ENCODE data around the gene CAPN14.
A peak's percentile ranks its signal among the peaks of the same experiment; 100 is the strongest.

CAPN14 gene

GRCh38 chr2:31241625-31242270 is 24.4 kb upstream of the CAPN14 start:
- no peak for DNase-seq (ENCODE audit: low read depth, low spot score)

DNA sequence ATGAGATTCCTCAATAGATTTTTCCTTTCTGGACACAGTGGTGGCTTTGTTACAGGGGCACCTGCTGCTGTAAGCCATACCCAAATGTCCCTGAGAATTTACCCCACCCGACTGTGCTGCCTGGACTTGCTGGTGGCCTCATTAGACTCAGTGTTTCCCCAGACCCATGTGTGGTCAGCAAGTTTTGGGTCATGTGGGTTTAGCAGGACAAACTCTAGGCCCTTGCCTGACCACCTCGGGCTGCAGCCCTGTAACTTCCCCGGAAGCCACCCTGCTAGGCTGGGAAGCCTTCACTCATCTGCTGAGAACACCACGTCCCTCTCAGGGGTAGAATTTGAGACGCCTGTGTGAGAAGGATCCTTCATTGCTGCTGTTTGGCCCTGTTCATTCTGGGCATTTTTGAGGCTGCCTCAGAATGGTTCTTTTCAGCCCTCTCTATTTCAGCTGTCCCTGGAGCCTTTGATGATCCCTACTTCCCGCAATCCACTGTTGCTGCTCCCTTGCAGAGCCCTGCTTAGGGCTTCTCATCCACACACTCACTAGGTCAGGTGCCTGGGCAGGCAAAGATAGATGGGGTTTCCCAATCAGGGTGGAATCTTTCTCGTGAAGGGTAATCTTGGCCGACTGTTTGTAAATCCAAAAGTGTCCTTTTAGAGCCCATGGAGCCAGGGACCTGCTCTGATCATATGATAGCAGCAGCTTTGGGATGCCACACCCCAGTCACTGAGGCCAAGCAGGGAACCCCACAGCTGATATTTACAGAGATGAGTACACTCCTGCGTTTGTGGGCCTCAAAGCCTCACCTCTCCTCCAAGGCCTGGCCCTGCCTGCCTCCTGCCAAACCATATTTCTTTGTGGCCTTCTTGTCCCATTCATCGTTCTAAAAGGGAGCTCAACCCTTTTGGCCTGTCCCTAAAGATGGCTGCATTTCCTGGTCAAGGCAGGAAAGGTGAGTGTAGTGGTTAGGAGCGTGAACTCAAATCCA is 23.4 kb upstream of the CAPN14 start:
- DNase-seq (ENCODE audit: low read depth, low spot score), result no peak

DNA sequence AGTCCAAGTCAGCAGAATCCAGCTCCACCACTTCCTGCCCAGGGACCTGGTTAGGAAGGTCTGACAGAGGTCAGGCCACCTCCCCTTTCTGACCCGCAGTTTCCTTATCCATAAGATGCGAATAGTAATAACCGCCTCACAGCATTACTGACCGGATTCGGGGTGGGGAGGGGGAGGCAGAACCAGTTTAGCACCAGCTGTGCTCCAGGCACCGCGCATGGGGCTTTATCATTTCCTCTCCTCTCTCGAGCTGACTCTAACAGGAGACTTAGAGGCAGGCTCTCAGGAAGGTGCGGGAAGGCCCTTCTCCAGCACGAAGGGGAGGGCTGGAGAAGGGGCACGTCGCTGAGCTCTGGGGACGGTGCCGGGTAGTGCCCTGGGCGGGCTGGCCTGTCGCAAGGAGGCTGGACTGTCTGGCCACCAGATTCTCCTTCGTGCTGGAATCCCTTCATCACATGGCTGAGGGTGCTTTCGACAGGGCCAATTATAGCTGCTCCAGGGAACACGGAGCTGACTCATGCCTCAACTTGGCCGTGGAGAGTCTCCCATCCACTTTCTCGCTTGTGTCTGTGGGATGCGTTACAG is 22.4 kb upstream of the CAPN14 start:
- no peak for DNase-seq (ENCODE audit: low read depth, low spot score)

- no peak for DNase-seq (ENCODE audit: low read depth, low spot score)
Measured at GRCh38 chr2:31238906-31239592, 21.7 kb upstream of the CAPN14 start.

- no peak for DNase-seq (ENCODE audit: low read depth, low spot score)
Measured at GRCh38 chr2:31238126-31238905, 21.0 kb upstream of the CAPN14 start.

DNA sequence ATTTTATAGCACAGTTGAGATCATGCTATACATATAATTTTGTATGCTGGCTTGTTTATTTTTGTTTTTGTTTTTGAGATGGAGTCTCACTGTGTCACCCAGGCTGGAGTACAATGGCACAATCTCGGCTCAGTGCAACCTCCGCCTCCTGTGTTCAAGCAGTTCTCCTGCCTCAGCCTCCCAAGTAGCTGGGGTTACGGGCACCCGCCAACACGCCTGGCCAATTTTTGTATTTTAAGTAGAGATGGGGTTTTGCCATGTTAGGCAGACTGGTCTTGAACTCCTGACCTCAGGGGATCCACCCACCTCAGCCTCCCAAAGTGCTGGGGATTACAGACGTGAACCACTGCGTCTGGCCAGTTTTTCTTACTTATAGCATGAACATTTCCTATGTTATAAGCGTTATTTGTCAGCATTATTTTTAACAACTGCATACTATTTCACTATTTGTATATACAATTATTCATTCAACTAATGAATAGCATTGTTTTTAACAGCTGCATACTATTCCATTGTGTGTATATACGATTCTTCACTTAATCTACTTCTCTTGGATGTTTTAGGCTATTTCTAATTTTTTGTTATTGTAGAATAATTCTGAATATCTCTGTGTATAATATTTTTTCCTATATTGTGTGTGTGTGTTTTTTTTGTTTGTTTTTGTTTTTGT is 20.2 kb upstream of the CAPN14 start:
- no peak for DNase-seq (ENCODE audit: low read depth, low spot score)

DNA sequence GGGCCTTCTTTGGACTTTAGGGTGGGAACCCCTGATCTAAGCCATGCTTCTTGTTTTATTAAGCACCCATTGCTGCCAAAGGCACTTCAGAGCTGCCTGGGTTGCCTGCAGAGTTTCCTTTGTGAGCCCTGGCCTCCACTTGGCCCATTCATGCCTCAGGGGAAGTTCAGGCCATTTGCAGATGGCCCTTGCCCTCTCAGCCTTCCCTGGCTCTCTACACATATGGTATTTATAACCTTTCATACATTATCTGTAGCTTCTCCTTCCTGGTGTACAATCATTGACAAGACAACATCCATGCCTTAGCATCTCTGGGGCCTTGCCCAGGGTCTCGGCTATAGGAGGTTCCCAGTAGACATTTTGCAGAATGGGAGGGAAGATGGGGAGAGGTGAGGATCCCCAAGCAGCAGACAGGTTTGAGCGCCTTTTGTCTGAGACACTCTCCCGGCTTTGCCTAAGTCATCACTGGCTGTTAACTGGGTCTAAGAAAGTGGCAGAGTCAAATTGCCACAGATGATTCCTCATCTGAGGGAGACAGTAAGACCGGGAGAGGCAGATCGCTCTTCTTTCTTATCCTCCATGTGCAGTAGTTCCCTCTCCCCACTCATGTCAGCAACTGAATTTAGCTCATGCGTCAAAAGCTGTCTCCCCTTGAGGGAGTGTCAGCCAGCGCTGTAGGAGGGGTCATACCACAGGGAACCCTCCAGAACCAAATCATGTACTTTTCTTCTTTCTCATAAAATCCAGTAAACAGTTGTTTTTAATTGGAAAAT is 19.3 kb upstream of the CAPN14 start:
- no peak for DNase-seq (ENCODE audit: low read depth, low spot score)

GRCh38 chr2:31235504-31235902 is 18.2 kb upstream of the CAPN14 start:
- DNase-seq (ENCODE audit: low read depth, low spot score), result peak; percentile 38

DNA sequence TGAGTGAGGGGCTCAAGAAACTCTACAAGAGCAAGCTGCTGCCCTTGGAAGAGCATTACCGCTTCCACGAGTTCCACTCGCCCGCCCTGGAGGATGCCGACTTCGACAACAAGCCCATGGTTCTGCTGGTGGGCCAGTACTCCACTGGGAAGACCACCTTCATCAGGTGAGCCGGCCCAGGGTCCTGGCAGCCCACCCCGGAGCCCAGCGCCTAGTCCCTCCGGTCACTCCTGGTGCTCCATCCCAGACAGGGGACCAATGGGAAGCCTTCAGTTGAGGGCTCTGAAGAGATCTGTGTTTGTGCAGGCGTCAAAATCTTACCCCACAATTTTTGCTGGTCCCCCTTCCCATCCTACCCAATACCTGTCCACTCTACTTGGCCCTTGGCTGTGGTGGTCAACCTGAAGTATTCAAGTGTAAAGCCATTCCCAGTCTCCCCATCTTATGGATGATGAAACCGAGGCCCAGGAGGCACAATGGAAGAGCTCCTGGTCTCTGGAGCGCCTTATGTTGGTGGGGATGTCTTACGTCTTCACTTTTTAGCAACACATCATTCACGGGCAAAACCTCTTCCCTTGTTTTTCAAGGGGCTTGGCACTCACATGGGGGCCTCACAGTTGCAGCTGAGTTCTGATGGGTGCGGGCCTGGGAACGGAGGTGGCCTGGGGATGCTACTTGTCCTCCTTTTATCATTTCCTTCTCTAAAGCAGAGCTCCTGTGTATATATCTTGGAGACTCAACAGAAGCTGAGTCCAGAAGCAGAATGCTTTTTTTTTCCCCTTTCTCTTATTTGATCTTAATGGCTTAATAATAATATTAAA is 17.6 kb upstream of the CAPN14 start:
- no peak for DNase-seq (ENCODE audit: low read depth, low spot score)

- peak; percentile 74 for DNase-seq (ENCODE audit: low read depth, low spot score)
Measured at GRCh38 chr2:31233741-31234682, 16.7 kb upstream of the CAPN14 start, which contains the start of gene EHD3. Gene EHD3 (plus strand): TSS chr2:31234152. CDS start chr2:31234622, 470 bp downstream.

DNA sequence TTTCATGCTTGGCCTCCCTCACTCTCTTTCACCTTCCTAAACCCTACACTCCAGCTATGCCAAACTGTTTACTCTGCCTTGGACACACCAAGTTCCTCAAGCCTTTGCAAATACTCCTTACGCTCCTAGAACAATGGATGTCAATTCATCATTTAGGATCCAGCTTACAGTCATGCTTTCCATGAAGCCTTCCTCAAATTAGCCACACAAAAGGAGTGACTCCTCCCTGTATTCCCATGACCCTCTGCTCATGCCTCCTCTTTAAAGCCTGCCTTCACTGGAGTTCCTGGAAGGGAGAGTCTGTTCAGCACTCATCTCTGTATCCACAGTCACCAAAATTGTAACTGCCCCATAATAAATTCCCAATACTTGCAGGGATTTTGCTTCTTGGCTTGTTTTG is 15.9 kb upstream of the CAPN14 start:
- no peak for DNase-seq (ENCODE audit: low read depth, low spot score)

DNA sequence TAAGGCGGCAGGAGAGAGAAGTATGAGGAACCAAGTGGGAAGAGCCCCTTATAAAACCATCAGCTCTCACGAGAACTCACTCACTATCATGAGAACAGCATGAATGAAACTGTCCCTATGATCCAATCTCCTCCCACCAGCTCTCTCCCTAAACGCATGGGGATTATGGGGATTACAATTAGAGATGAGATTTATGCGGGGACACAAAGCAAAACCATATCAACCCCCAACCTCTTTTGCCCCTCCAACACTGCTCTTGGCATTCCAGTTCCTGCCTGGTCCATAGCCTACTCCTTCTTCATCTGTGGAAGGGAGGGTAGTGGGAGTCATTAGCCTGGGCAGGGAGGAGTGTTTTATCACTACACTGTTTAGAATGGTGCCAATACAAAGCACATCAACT is 15.3 kb upstream of the CAPN14 start:
- no peak for DNase-seq (ENCODE audit: low read depth, low spot score)

DNA sequence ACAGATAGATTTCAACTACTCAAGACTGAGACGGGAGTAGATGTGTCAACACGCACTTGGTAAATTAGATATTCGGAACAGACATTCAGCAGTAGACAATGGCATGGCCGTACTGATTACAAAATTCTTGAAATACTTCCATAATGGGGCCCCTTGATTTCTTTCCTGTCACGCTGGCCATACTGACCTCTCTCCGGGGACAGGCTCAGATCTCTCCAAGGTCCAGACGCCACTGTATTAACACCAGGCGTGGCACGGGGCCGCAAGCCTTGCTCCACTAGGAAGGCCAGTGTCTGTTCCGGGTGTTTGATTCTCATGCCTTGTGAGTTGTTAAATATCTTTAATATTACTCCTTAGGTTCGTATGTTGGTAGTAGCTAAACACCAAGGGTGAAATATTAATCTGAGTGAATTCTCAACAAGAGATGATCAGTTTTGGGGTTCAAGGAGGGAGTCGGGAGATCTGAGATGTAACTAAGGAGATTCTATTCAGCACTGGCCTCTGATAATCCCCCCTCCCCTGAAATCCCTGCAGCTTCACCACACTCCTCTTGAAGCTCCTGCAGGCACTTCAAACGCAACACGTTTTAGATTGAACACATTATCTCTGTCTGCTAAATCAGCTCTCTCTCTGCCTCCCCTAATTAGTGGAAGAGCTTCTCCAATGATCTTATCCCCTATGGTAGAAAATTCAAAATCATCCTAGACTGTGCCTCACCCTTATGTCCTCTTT is 14.4 kb upstream of the CAPN14 start:
- DNase-seq (ENCODE audit: low read depth, low spot score), result no peak

GRCh38 chr2:31230751-31231150 is 13.4 kb upstream of the CAPN14 start:
- no peak for DNase-seq (ENCODE audit: low read depth, low spot score)

DNA sequence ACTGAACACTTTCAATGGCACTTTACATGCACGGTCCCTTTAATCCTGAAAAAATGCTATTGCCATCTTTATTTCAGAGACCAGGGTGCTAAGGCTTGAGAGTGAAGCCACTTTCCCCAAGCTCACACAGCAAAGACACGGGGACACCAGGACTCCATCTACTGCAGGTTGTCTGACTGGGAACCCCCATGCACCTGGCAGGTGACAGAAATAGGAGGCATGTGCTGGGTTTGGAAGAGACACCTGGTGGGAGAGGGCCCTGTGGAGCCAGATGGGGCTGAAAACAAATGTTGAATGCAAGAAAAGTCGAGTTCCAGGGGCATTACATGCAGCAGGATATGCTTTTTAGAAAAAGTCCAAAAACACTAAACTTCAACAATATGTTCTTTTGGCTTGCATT is 11.4 kb upstream of the CAPN14 start:
- DNase-seq (ENCODE audit: low read depth, low spot score), result no peak

DNA sequence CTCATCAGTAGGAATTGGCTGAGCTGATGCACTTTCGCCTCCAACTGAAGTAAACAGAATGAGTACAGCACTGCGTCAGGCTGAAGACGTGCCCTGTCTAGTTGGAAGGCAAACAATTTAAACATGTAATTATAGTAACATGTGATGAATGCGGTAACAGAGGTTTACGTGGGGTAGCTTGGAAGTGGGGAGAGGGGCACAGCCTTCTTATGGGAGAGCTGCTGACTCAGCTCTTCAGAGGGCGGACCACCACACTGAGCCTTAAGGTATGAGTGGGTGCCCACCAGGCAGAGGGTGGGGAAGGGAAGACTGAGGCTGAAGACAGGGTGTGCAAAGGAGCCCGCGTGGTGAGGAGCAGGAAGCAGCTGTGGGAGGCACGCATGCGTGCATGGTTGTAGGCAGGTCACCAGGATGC is 10.4 kb upstream of the CAPN14 start:
- DNase-seq (ENCODE audit: low read depth, low spot score), result no peak

DNA sequence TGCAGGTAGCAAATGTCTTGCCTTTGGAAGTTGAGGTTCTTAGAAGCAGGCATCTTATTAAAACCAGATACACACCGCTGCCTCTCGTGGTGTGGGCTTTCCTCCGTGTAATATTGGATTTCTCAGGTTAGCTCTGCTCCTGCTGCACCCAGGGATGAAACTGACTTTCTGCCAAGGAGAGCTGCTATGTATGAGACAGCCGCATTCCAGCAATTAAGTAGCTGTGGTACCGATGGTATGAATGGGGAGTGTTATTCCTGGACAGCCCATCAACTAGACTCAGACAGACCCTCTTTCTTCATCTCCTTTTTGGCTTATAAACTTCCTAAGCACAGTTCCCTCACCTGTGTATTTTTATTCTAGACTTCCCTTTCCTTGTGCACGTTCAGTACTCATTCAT is 9.8 kb upstream of the CAPN14 start:
- DNase-seq (ENCODE audit: low read depth, low spot score), result no peak
